Parathyroid adenoma (tissue), 2 donors: Measurements from ENCODE around the gene NPAS3.

ENCODE experiments used
- H2AFZ ChIP-seq: fragments of 300-600 bp; sonication (generic); one replicate; pipeline ENCODE4 v1.7.0; 2017; ENCODE audit warnings: antibody characterized with exemption, mild to moderate bottlenecking
- H3K27ac ChIP-seq: fragments of 300-600 bp; sonication (generic); one replicate; pipeline ENCODE4 v1.7.0; 2017
- H3K27me3 ChIP-seq: fragments of 300-600 bp; sonication (generic); one replicate; pipeline ENCODE4 v1.7.0; 2017; ENCODE audit warnings: low read length; ENCODE audit not compliant: control insufficient read depth, insufficient read depth
- H3K36me3 ChIP-seq: fragments of 300-600 bp; sonication (generic); one replicate; pipeline ENCODE4 v1.7.0; 2017; ENCODE audit warnings: low read length; ENCODE audit not compliant: control insufficient read depth, insufficient read depth
- H3K4me1 ChIP-seq: fragments of 300-600 bp; sonication (generic); one replicate; pipeline ENCODE4 v1.7.0; 2017; ENCODE audit warnings: control low read depth
- H3K4me2 ChIP-seq: fragments of 300-600 bp; sonication (generic); one replicate; pipeline ENCODE4 v1.7.0; 2017; ENCODE audit warnings: low read length
- H3K4me3 ChIP-seq: fragments of 300-600 bp; sonication (generic); one replicate; pipeline ENCODE4 v1.7.0; 2017; ENCODE audit warnings: low read depth, low read length
- H3K79me2 ChIP-seq: fragments of 300-600 bp; sonication (generic); one replicate; pipeline ENCODE4 v1.7.0; 2017; ENCODE audit warnings: control low read depth
- H3K9ac ChIP-seq: fragments of 300-600 bp; sonication (generic); one replicate; pipeline ENCODE4 v1.7.0; 2017; ENCODE audit warnings: mild to moderate bottlenecking
- H3K9me3 ChIP-seq: fragments of 300-600 bp; sonication (generic); one replicate; pipeline ENCODE4 v1.7.0; 2017; ENCODE audit warnings: low read length; ENCODE audit not compliant: control insufficient read depth
- CTCF ChIP-seq: fragments of 300-600 bp; sonication (generic); IDR thresholded peaks from one replicate; pipeline ENCODE4 v1.7.0; 2017; ENCODE audit warnings: antibody characterized with exemption, mild to moderate bottlenecking
- donor health status: primary hyperparathyroidism.

NPAS3 gene

GRCh38 chr14:33676135-33676566 lies 737.5 kb downstream of the NPAS3 start:
- Histone ChIP-seq H3K79me2 (no peaks in the 10 kb centered on the region), H3K4me2 (no peak overlapping the region), H3K36me3 (no peaks in the 10 kb centered on the region), H2AFZ (no peak overlapping the region), H3K4me1 (no peaks in the 10 kb centered on the region), H3K9ac (no peak overlapping the region), H3K4me3 (no peak overlapping the region), H3K27me3 (no peaks in the 10 kb centered on the region), H3K9me3 (no peaks in the 10 kb centered on the region), H3K27ac (no peak overlapping the region)
- no peak for TF ChIP-seq CTCF

GRCh38 chr14:33676891-33677290 lies 738.2 kb downstream of the NPAS3 start:
- Histone ChIP-seq H2AFZ (no peak overlapping the region), H3K36me3 (no peaks in the 10 kb centered on the region), H3K9ac (no peak overlapping the region), H3K9me3 (no peaks in the 10 kb centered on the region), H3K4me2 (no peak overlapping the region), H3K27me3 (no peaks in the 10 kb centered on the region), H3K4me1 (no peaks in the 10 kb centered on the region), H3K27ac (no peak overlapping the region), H3K79me2 (no peaks in the 10 kb centered on the region), H3K4me3 (no peak overlapping the region)
- no peak for TF ChIP-seq CTCF

GRCh38 chr14:33678005-33678404 lies 739.3 kb downstream of the NPAS3 start:
- no peak overlapping the region for H3K9ac ChIP-seq
- H3K27me3 ChIP-seq, result no peaks in the 10 kb centered on the region
- no peak overlapping the region for H2AFZ ChIP-seq
- TF ChIP-seq CTCF, result no peak
- no peaks in the 10 kb centered on the region for H3K9me3 ChIP-seq
- H3K4me1 ChIP-seq, result no peaks in the 10 kb centered on the region
- no peak overlapping the region for H3K4me3 ChIP-seq
- no peak overlapping the region for H3K4me2 ChIP-seq
- H3K27ac ChIP-seq, result no peak overlapping the region
- H3K79me2 ChIP-seq, result no peaks in the 10 kb centered on the region
- H3K36me3 ChIP-seq, result no peaks in the 10 kb centered on the region

- H3K36me3 ChIP-seq, result no peaks in the 10 kb centered on the region
- H3K4me1 ChIP-seq, result no peaks in the 10 kb centered on the region
- no peak for TF ChIP-seq CTCF
- H2AFZ ChIP-seq, result no peak overlapping the region
- H3K27ac ChIP-seq, result no peak overlapping the region
- no peak overlapping the region for H3K4me2 ChIP-seq
- no peaks in the 10 kb centered on the region for H3K9me3 ChIP-seq
- H3K27me3 ChIP-seq, result no peaks in the 10 kb centered on the region
- no peak overlapping the region for H3K4me3 ChIP-seq
- no peak overlapping the region for H3K9ac ChIP-seq
- H3K79me2 ChIP-seq, result no peaks in the 10 kb centered on the region
Observed at GRCh38 chr14:33679025-33679424, 740.3 kb downstream of the NPAS3 start.

GRCh38 chr14:33679461-33680225 lies 741.0 kb downstream of the NPAS3 start:
- Histone ChIP-seq H3K9me3 (no peaks in the 10 kb centered on the region), H3K4me3 (no peak overlapping the region), H3K27me3 (no peaks in the 10 kb centered on the region), H3K9ac (no peak overlapping the region), H3K4me2 (no peak overlapping the region), H3K27ac (no peak overlapping the region), H3K4me1 (no peaks in the 10 kb centered on the region), H2AFZ (no peak overlapping the region), H3K36me3 (no peaks in the 10 kb centered on the region), H3K79me2 (no peaks in the 10 kb centered on the region)
- TF ChIP-seq CTCF, result no peak
